MCF 10A (cell line): ENCODE measurements around the gene ATP6V0A4. TPM values are rescaled to one million over a fixed set of nuclear protein-coding genes. Genes with fewer than 3 reads are reported as not detected.
A peak's percentile ranks its signal among the peaks of the same experiment; 100 is the strongest.

Source experiments
- BruUV-seq: library from RNA; stranded (reverse); fragments of 400-500 nt; replicated peaks from 2 replicates; lab custom pipeline; 2021; lab: Mats Ljungman, UMichigan
- CTCF ChIA-PET: fragments of 300-600 bp; sonication (Branson Sonifier 250); formaldehyde crosslinking; extraction: SDS; loops from one replicate; lab custom pipeline; 2021; ENCODE audit warnings: antibody characterized with exemption, inconsistent platforms; lab: Yijun Ruan, JAX
- POLR2A ChIA-PET: fragments of 300-600, 350-650 bp; sonication (Branson Sonifier 250); formaldehyde crosslinking; extraction: SDS; loops from one replicate; lab custom pipeline; 2020; ENCODE audit warnings: antibody characterized with exemption, inconsistent platforms; lab: Yijun Ruan, JAX
- DNase-seq: peaks from one replicate; pipeline ENCODE4 v3.0.0-alpha.2; 2018; ENCODE audit not compliant: unreplicated experiment
- H3K27ac Mint-ChIP-seq: one replicate; pipeline ENCODE4 v1.8.0; 2022; ENCODE audit warnings: mild to moderate bottlenecking, low read depth, mixed read lengths; ENCODE audit not compliant: unreplicated experiment
- H3K27me3 Mint-ChIP-seq: one replicate; pipeline ENCODE4 v1.8.0; 2022; ENCODE audit warnings: mixed read lengths; ENCODE audit not compliant: insufficient read depth, unreplicated experiment
- H3K36me3 Mint-ChIP-seq: one replicate; pipeline ENCODE4 v1.8.0; 2022; ENCODE audit warnings: mild to moderate bottlenecking, moderate library complexity, mixed read lengths; ENCODE audit not compliant: insufficient read depth, unreplicated experiment
- H3K4me1 Mint-ChIP-seq: one replicate; pipeline ENCODE4 v1.8.0; 2022; ENCODE audit warnings: mixed read lengths; ENCODE audit not compliant: insufficient read depth, unreplicated experiment
- H3K4me3 Mint-ChIP-seq: one replicate; pipeline ENCODE4 v1.8.0; 2022; ENCODE audit warnings: mild to moderate bottlenecking, moderate library complexity, mixed read lengths; ENCODE audit not compliant: unreplicated experiment
- H3K9me3 Mint-ChIP-seq: one replicate; pipeline ENCODE4 v1.8.0; 2022; ENCODE audit warnings: mixed read lengths; ENCODE audit not compliant: unreplicated experiment
- intact Hi-C: fragments of 100-400 bp; cut with micrococcal nuclease; formaldehyde crosslinking; loops from 2 replicates; pipeline ENCODE4 v1.14.1; 2022
- total RNA-seq: library from RNA; stranded (reverse); gene quantifications from 2 replicates; pipeline ENCODE4 v1.2.3, GENCODE V29; 2022
- TF ChIP-seq, protein P1 (sequence below): fragments of 200-600 bp; IDR thresholded peaks from one replicate; pipeline ENCODE4 v1.8.0; 2022; ENCODE audit warnings: antibody characterized with exemption, mild to moderate bottlenecking; ENCODE audit not compliant: unreplicated experiment

ATP6V0A4 gene
- total RNA-seq, 1 experiment from 2014 or later, result 0.40 TPM

DNA sequence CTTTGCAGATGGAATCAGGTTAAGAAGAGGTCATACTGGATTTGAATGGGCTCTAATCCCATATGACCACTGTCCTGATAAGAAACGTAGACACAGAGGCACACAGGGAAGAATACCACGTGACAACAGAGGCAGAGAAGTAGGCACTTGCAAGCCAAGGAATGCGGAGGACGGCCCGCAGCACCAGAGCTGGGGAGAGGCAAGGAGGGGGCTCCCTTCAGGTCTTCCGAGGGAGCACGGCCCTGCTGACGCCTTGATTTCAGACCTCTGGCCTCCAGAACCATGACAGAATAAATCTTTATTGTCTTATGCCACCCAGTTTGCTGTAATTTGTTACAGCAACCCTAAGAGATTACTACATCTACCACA is 44.9 kb downstream of the ATP6V0A4 start:
- no peaks in the 10 kb centered on the region for H3K27me3 Mint-ChIP-seq
- no peak for DNase-seq
- ChIA-PET POLR2A (no interaction called here), CTCF (no interaction called here)
- no peaks in the 10 kb centered on the region for H3K9me3 Mint-ChIP-seq
- intact Hi-C loops, result no loop called here
- peaks cover 18% of the 10 kb centered on the region for H3K4me1 Mint-ChIP-seq
- H3K27ac Mint-ChIP-seq, result peak overlapping the region; percentile 64
- TF ChIP-seq, protein P1, sequence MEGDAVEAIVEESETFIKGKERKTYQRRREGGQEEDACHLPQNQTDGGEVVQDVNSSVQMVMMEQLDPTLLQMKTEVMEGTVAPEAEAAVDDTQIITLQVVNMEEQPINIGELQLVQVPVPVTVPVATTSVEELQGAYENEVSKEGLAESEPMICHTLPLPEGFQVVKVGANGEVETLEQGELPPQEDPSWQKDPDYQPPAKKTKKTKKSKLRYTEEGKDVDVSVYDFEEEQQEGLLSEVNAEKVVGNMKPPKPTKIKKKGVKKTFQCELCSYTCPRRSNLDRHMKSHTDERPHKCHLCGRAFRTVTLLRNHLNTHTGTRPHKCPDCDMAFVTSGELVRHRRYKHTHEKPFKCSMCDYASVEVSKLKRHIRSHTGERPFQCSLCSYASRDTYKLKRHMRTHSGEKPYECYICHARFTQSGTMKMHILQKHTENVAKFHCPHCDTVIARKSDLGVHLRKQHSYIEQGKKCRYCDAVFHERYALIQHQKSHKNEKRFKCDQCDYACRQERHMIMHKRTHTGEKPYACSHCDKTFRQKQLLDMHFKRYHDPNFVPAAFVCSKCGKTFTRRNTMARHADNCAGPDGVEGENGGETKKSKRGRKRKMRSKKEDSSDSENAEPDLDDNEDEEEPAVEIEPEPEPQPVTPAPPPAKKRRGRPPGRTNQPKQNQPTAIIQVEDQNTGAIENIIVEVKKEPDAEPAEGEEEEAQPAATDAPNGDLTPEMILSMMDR, result no peak
- H3K4me3 Mint-ChIP-seq, result no peak overlapping the region
- H3K36me3 Mint-ChIP-seq, result no peaks in the 10 kb centered on the region
- BruUV-seq, result no TSS peak

GRCh38 chr7:138752518-138753149 is 45.4 kb downstream of the ATP6V0A4 start:
- ChIA-PET POLR2A (no interaction called here), CTCF (interaction anchor here (0.6 to 1.5 kb wide), 2 partner anchors 310 to 849 kb away, joined by 4 read pairs; no protein-coding TSS in a partner anchor)
- H3K36me3 Mint-ChIP-seq, result no peaks in the 10 kb centered on the region
- peaks cover 18% of the 10 kb centered on the region for H3K4me1 Mint-ChIP-seq
- DNase-seq, result peak; percentile 78
- H3K27ac Mint-ChIP-seq, result peak overlapping the region; percentile 64
- no peaks in the 10 kb centered on the region for H3K9me3 Mint-ChIP-seq
- intact Hi-C loops, result no loop called here
- BruUV-seq, result no TSS peak
- TF ChIP-seq, protein P1, result no peak
- no peaks in the 10 kb centered on the region for H3K27me3 Mint-ChIP-seq
- H3K4me3 Mint-ChIP-seq, result no peak overlapping the region

GRCh38 chr7:138750901-138751464 is 47.0 kb downstream of the ATP6V0A4 start:
- Mint-ChIP-seq H3K4me1 (peaks cover 9% of the 10 kb centered on the region), H3K36me3 (no peaks in the 10 kb centered on the region), H3K27me3 (no peaks in the 10 kb centered on the region), H3K27ac (no peak overlapping the region), H3K4me3 (no peak overlapping the region), H3K9me3 (no peaks in the 10 kb centered on the region)
- ChIA-PET CTCF (interaction anchor here (0.9 to 1.5 kb wide), 2 partner anchors 848 to 1095 kb away, joined by 4 to 5 read pairs; no protein-coding TSS in a partner anchor), POLR2A (no interaction called here)
- TF ChIP-seq, protein P1, result no peak
- intact Hi-C loops, result no loop called here
- DNase-seq, result no peak
- BruUV-seq, result no TSS peak

DNA sequence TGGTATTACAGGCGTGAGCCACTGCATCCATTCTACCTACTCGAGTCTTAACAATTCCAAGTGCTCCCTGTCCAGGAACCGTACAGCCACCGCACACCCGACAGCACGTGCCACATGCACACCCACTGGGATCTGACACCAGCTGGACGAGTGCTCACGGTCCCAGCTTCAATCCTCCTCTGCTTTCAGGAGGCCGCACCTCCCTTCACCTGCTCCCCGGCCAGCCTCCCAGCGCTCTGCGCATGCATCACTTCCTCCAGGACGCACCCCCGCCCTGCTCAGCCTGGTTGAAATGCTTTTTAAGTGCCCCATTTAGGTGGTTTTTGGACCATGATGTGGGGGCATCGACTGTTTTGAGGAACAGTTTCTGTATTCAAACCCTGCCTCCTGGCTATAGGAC is 47.5 kb downstream of the ATP6V0A4 start:
- no peak for DNase-seq
- ChIA-PET CTCF (interaction anchor here (0.9 kb wide), 1 partner anchor 1094 kb away, joined by 5 read pairs; no protein-coding TSS in a partner anchor), POLR2A (no interaction called here)
- Mint-ChIP-seq H3K36me3 (no peaks in the 10 kb centered on the region), H3K27ac (peak overlapping the region; percentile 21), H3K4me3 (no peak overlapping the region), H3K4me1 (peaks cover 9% of the 10 kb centered on the region), H3K9me3 (no peaks in the 10 kb centered on the region), H3K27me3 (no peaks in the 10 kb centered on the region)
- intact Hi-C loops, result no loop called here
- TF ChIP-seq, protein P1, result no peak
- no TSS peak for BruUV-seq
